K562 (cell line): ENCODE data around the gene CFL1. TPM values are rescaled to one million over a fixed set of nuclear protein-coding genes. Genes with fewer than 3 reads are reported as not detected.

ENCODE experiments used
- ATAC-seq: fragments of 200-7000 bp; cut with Tn5 transposase; 3 replicates; pipeline ENCODE4 v1.9.1; 2020; ENCODE audit warnings: moderate library complexity
- BruUV-seq: library from RNA; stranded (reverse); fragments of 400-500 nt; replicated peaks from 2 replicates; lab custom pipeline; 2021; lab: Mats Ljungman, UMichigan
- CTCF ChIA-PET: fragments of 300-600 bp; formaldehyde crosslinking; extraction: SDS; loops from one replicate; lab custom pipeline; 2021; ENCODE audit warnings: low intra/inter-chr PET ratio; lab: Yijun Ruan, JAX
- POLR2A ChIA-PET: fragments of 300-600, 350-650 bp; sonication (Branson Sonifier 250); formaldehyde crosslinking; extraction: SDS; loops from one replicate; lab custom pipeline; 2021; ENCODE audit warnings: antibody characterized with exemption, inconsistent platforms; lab: Yijun Ruan, JAX
- DNase-seq, 4 experiments: peaks; one replicate each; pipeline versions ENCODE4 v3.0.0 to v3.0.0-alpha.2; 2011 to 2018; ENCODE audit warnings: low spot score in 3 of 4, mixed read lengths in 3 of 4; ENCODE audit errors: extremely low read depth in 1 of 4
- FAIRE-seq: peaks from 2 replicates; lab custom pipeline; 2011; peaks lifted over from hg19 to GRCh38; lab: Jason Lieb, UNC
- H2AFZ ChIP-seq: 2 replicates; pipeline ENCODE4 v1.6.0; 2011; ENCODE audit warnings: low read depth, low read length, control low read depth, inconsistent platforms
- H3K27ac ChIP-seq: fragments of 200-600 bp; 3 replicates; pipeline ENCODE4 v1.8.0; 2011; ENCODE audit warnings: low read depth, mild to moderate bottlenecking, control low read depth, inconsistent platforms, low read length, moderate library complexity, mixed read lengths; ENCODE audit errors: extremely low read depth
- H3K27me3 ChIP-seq, 2 experiments: fragments of 300-600 bp in 1 of 2; 2 replicates in 1 of 2; 3 replicates in 1 of 2; pipeline versions ENCODE4 v1.6.0 to v1.8.0; 2011; ENCODE audit warnings: inconsistent platforms in 2 of 2, low read length in 2 of 2, mild to moderate bottlenecking in 1 of 2, mixed read lengths in 1 of 2, moderate library complexity in 1 of 2; ENCODE audit not compliant: control insufficient read depth in 2 of 2, insufficient read depth in 2 of 2
- H3K36me3 ChIP-seq: fragments of 300-600 bp; 3 replicates; pipeline ENCODE4 v1.8.0; 2011; ENCODE audit warnings: mild to moderate bottlenecking, low read length, inconsistent platforms; ENCODE audit not compliant: control insufficient read depth, insufficient read depth
- H3K4me1 ChIP-seq, 2 experiments: fragments of 200-600 bp in 1 of 2; replicated peaks in 1 of 2; 2 replicates in 1 of 2; 3 replicates in 1 of 2; pipeline versions ENCODE4 v1.5.1 to v1.8.0; 2011; ENCODE audit warnings: inconsistent platforms in 2 of 2, low read length in 2 of 2, mild to moderate bottlenecking in 1 of 2, mixed read lengths in 1 of 2, moderate library complexity in 1 of 2; ENCODE audit not compliant: control insufficient read depth in 2 of 2, insufficient read depth in 2 of 2
- H3K4me2 ChIP-seq: 2 replicates; pipeline ENCODE4 v1.6.1; 2011; ENCODE audit warnings: low read length, control low read depth, inconsistent platforms, mixed read lengths; ENCODE audit not compliant: insufficient read depth
- H3K4me3 ChIP-seq: fragments of 200-600 bp; sonication (generic), shearing (Covaris generic); 2 replicates; pipeline ENCODE4 v1.5.1; 2016; ENCODE audit warnings: control low read depth, inconsistent platforms
- H3K79me2 ChIP-seq: fragments of 200-600 bp; 3 replicates; pipeline ENCODE4 v1.8.0; 2011; ENCODE audit warnings: low read length, inconsistent platforms; ENCODE audit not compliant: control insufficient read depth, insufficient read depth
- H3K9ac ChIP-seq, 2 experiments: 2 replicates each; pipeline versions ENCODE4 v1.6.0 to v1.6.1; 2011; ENCODE audit warnings: low read depth in 2 of 2, low read length in 2 of 2, control low read depth in 1 of 2, inconsistent platforms in 1 of 2, mild to moderate bottlenecking in 1 of 2, mixed read lengths in 1 of 2; ENCODE audit not compliant: insufficient read depth in 1 of 2
- H3K9me1 ChIP-seq: one replicate; pipeline ENCODE4 v1.6.0; 2011; ENCODE audit warnings: inconsistent platforms, mild to moderate bottlenecking, low read length, moderate library complexity; ENCODE audit not compliant: control insufficient read depth, insufficient read depth
- H3K9me3 ChIP-seq: replicated peaks from 2 replicates; pipeline ENCODE4 v1.5.1; 2011; ENCODE audit warnings: low read depth, low read length, inconsistent platforms; ENCODE audit not compliant: control insufficient read depth, insufficient read depth
- H4K20me1 ChIP-seq: replicated peaks from 2 replicates; pipeline ENCODE4 v1.6.1; 2011; ENCODE audit warnings: low read length, inconsistent platforms, mixed read lengths; ENCODE audit not compliant: control insufficient read depth, insufficient read depth
- DMBX1 ChIP-seq: fragments of 250-450 bp; sonication (Bioruptor Pico); IDR thresholded peaks from 2 replicates; pipeline ENCODE4 v1.8.0; 2022; ENCODE audit warnings: inconsistent platforms, mild to moderate bottlenecking, moderate library complexity, borderline replicate concordance
- GATAD2A ChIP-seq: fragments of 450-650 bp; IDR thresholded peaks from 2 replicates; pipeline ENCODE4 v1.6.1; 2017
- HLTF ChIP-seq: fragments of 450-650 bp; IDR thresholded peaks from 2 replicates; pipeline ENCODE4 v1.6.1; 2016
- KHSRP ChIP-seq: fragments of 450-650 bp; IDR thresholded peaks from 2 replicates; pipeline ENCODE4 v1.6.1; 2017
- YBX1 ChIP-seq: fragments of 450-650 bp; IDR thresholded peaks from 2 replicates; pipeline ENCODE4 v1.7.1; 2016; ENCODE audit warnings: mild to moderate bottlenecking
- WGBS: fragments of 100-300 bp; shearing (Covaris generic); methylation state at CpG from one replicate; pipeline ENCODE4 v1.1.6; 2016; ENCODE audit warnings: low coverage, mixed read lengths; ENCODE audit not compliant: insufficient coverage; ENCODE audit errors: missing lambda C conversion rate; 5-methylcytosine and 5-hydroxymethylcytosine counted together
- in situ Hi-C: fragments of 300-500 bp; cut with MboI; formaldehyde crosslinking; loops from 4 replicates; pipeline ENCODE4 v1.15.0; 2018; ENCODE audit warnings: inconsistent platforms, mixed read lengths
- intact Hi-C: fragments of 100-400 bp; cut with micrococcal nuclease; formaldehyde crosslinking; loops from 2 replicates; pipeline ENCODE4 v1.14.2; 2022
- polyA plus RNA-seq, 8 experiments: library from polyadenylated mRNA; depleted of rRNA in 4 of 8; stranded (reverse) in 5 of 8; unstranded in 3 of 8; fragments of >200 nt; fragmentation: Nextera tagmentation in 2 of 8; fragmentation: Illumina TruSeq in 1 of 8; extraction: Ambion mirVana in 2 of 8; extraction: Trizol in 1 of 8; gene quantifications; 2 replicates each; pipeline versions ENCODE4 v1.2.1 to v1.2.3, GENCODE V29; 2011 to 2014; ENCODE audit warnings: inconsistent platforms in 1 of 8, missing spikeins in 1 of 8
- total RNA-seq, 7 experiments: library from RNA; depleted of rRNA in 6 of 7; stranded (reverse); fragments of >200 nt in 6 of 7; fragmentation: Illumina TruSeq in 2 of 7; extraction: Trizol in 2 of 7; gene quantifications; 2 replicates each; pipeline versions ENCODE4 v1.2.1 to v1.2.3, GENCODE V29; 2011 to 2021; ENCODE audit warnings: low replicate concordance in 1 of 7
- TF ChIP-seq, protein P1 (sequence below): fragments of 450-650 bp; IDR thresholded peaks from 2 replicates; pipeline ENCODE4 v1.6.1; 2016; ENCODE audit warnings: mild to moderate bottlenecking, moderate library complexity
- TF ChIP-seq, protein P2 (sequence below): fragments of 250-450 bp; sonication (Bioruptor Pico); IDR thresholded peaks from 2 replicates; pipeline ENCODE4 v1.4.0; 2020; ENCODE audit warnings: borderline replicate concordance

Gene CFL1
- total and polyA plus RNA-seq, 9 of the 15 experiments (the other 6 are each of a cell fraction or from before 2014, with no cell fraction given) = 105 to 1,101 (median 859) TPM

DNA sequence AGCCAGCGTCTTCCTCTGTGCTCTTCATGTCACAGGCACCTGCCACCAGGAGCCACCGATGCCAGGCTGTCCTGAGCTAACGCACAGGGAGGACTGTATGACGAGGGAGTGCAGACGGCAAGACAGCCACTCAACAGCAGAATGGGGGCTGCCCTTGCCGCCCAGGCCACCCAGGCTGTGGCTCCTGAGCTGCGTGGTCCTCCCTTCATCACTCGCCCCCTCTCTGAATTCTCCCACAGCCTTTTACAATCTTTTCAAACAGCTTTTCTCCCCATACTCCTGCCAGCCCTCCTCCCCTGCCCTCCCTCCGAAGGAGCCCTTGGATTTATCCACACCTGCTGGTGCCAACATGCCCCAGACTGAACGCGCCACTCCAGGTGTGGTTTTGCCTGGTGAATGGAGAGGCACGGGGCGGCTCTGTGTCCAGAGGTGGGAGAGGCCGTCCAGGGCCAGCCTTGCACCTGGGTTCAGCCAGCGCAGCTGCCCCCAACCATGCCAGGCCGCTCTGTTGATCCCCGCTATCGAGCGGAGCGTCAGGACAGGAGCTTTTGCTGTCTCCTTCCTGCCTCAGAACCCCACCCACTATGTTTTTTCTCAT lies 49.1 kb downstream of the CFL1 start:
- H3K79me2 ChIP-seq = no peaks in the 10 kb centered on the region
- no peaks in the 10 kb centered on the region for H3K9me3 ChIP-seq
- in situ Hi-C loops = no loop called here
- ChIA-PET CTCF (interaction anchor here (0.6 kb wide), 1 partner anchor 40 kb away, joined by 3 read pairs; no protein-coding TSS in a partner anchor), POLR2A (interaction anchor here (0.7 to 1.7 kb wide), 3 partner anchors 12 to 89 kb away, joined by 3 to 9 read pairs (median 4); no protein-coding TSS in a partner anchor)
- intact Hi-C loops = no loop called here
- DNase-seq (no peak), ATAC-seq (no peak), FAIRE-seq (no peak)
- H3K27me3 ChIP-seq = peaks cover 38 to 53% of the 10 kb centered on the region in 2 experiments; a peak in 4 of 5 replicates
- whole genome bisulfite sequencing = 10% methylated on average over 20 of the region's 20 CpGs
- H3K36me3 ChIP-seq = no peaks in the 10 kb centered on the region
- H2AFZ ChIP-seq = no peak overlapping the region
- no peak overlapping the region for H3K27ac ChIP-seq
- peaks cover 4 to 7% of the 10 kb centered on the region in 2 experiments; a peak in 3 of 5 replicates for H3K4me1 ChIP-seq
- 0 out of 2 replicates have a peak, but pooled peaks cover 5% of the 10 kb centered on the region for H4K20me1 ChIP-seq
- no TSS peak for BruUV-seq
- H3K9me1 ChIP-seq = no peaks in the 10 kb centered on the region
- H3K9ac ChIP-seq = peak overlapping the region in 1 of 2 experiments; percentile 23; a peak in 1 of 4 replicates
- H3K4me3 ChIP-seq = no peak overlapping the region
- no peak overlapping the region for H3K4me2 ChIP-seq
- TF ChIP-seq YBX1 (no peak), GATAD2A (no peak), HLTF (no peak), DMBX1 (no peak), KHSRP (no peak)
- TF ChIP-seq, protein P1, sequence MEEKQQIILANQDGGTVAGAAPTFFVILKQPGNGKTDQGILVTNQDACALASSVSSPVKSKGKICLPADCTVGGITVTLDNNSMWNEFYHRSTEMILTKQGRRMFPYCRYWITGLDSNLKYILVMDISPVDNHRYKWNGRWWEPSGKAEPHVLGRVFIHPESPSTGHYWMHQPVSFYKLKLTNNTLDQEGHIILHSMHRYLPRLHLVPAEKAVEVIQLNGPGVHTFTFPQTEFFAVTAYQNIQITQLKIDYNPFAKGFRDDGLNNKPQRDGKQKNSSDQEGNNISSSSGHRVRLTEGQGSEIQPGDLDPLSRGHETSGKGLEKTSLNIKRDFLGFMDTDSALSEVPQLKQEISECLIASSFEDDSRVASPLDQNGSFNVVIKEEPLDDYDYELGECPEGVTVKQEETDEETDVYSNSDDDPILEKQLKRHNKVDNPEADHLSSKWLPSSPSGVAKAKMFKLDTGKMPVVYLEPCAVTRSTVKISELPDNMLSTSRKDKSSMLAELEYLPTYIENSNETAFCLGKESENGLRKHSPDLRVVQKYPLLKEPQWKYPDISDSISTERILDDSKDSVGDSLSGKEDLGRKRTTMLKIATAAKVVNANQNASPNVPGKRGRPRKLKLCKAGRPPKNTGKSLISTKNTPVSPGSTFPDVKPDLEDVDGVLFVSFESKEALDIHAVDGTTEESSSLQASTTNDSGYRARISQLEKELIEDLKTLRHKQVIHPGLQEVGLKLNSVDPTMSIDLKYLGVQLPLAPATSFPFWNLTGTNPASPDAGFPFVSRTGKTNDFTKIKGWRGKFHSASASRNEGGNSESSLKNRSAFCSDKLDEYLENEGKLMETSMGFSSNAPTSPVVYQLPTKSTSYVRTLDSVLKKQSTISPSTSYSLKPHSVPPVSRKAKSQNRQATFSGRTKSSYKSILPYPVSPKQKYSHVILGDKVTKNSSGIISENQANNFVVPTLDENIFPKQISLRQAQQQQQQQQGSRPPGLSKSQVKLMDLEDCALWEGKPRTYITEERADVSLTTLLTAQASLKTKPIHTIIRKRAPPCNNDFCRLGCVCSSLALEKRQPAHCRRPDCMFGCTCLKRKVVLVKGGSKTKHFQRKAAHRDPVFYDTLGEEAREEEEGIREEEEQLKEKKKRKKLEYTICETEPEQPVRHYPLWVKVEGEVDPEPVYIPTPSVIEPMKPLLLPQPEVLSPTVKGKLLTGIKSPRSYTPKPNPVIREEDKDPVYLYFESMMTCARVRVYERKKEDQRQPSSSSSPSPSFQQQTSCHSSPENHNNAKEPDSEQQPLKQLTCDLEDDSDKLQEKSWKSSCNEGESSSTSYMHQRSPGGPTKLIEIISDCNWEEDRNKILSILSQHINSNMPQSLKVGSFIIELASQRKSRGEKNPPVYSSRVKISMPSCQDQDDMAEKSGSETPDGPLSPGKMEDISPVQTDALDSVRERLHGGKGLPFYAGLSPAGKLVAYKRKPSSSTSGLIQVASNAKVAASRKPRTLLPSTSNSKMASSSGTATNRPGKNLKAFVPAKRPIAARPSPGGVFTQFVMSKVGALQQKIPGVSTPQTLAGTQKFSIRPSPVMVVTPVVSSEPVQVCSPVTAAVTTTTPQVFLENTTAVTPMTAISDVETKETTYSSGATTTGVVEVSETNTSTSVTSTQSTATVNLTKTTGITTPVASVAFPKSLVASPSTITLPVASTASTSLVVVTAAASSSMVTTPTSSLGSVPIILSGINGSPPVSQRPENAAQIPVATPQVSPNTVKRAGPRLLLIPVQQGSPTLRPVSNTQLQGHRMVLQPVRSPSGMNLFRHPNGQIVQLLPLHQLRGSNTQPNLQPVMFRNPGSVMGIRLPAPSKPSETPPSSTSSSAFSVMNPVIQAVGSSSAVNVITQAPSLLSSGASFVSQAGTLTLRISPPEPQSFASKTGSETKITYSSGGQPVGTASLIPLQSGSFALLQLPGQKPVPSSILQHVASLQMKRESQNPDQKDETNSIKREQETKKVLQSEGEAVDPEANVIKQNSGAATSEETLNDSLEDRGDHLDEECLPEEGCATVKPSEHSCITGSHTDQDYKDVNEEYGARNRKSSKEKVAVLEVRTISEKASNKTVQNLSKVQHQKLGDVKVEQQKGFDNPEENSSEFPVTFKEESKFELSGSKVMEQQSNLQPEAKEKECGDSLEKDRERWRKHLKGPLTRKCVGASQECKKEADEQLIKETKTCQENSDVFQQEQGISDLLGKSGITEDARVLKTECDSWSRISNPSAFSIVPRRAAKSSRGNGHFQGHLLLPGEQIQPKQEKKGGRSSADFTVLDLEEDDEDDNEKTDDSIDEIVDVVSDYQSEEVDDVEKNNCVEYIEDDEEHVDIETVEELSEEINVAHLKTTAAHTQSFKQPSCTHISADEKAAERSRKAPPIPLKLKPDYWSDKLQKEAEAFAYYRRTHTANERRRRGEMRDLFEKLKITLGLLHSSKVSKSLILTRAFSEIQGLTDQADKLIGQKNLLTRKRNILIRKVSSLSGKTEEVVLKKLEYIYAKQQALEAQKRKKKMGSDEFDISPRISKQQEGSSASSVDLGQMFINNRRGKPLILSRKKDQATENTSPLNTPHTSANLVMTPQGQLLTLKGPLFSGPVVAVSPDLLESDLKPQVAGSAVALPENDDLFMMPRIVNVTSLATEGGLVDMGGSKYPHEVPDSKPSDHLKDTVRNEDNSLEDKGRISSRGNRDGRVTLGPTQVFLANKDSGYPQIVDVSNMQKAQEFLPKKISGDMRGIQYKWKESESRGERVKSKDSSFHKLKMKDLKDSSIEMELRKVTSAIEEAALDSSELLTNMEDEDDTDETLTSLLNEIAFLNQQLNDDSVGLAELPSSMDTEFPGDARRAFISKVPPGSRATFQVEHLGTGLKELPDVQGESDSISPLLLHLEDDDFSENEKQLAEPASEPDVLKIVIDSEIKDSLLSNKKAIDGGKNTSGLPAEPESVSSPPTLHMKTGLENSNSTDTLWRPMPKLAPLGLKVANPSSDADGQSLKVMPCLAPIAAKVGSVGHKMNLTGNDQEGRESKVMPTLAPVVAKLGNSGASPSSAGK = no peak
- TF ChIP-seq, protein P2, sequence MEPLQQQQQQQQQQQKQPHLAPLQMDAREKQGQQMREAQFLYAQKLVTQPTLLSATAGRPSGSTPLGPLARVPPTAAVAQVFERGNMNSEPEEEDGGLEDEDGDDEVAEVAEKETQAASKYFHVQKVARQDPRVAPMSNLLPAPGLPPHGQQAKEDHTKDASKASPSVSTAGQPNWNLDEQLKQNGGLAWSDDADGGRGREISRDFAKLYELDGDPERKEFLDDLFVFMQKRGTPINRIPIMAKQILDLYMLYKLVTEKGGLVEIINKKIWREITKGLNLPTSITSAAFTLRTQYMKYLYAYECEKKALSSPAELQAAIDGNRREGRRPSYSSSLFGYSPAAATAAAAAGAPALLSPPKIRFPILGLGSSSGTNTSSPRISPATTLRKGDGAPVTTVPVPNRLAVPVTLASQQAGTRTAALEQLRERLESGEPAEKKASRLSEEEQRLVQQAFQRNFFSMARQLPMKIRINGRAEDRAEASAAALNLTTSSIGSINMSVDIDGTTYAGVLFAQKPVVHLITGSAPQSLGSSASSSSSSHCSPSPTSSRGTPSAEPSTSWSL (CRISPR knock-in tag) = no peak
